Muscle of arm (tissue), 14 donors: ENCODE results near the gene KCTD2. TPM values are rescaled to one million over a fixed set of nuclear protein-coding genes. Genes with fewer than 3 reads are reported as not detected.
"Not testable (repeated sequence)": the region's sequence is repeated elsewhere in the genome, so short reads cannot be mapped to it uniquely, and the experiment has no call there.

ENCODE experiments used
- DNase-seq: peaks from one replicate; pipeline ENCODE4 v3.0.0-alpha.2; 2013
- long read RNA-seq, 11 donors: transcript quantifications; one replicate each; lab custom pipeline, GENCODE V29; 2026
- polyA plus RNA-seq, 12 donors: library from polyadenylated mRNA; unstranded; fragments of 120-200 nt; gene quantifications; one replicate each; pipeline ENCODE4 v1.2.1, GENCODE V29; 2013; ENCODE audit not compliant: insufficient read length in 12 of 12

Gene KCTD2, protein sequence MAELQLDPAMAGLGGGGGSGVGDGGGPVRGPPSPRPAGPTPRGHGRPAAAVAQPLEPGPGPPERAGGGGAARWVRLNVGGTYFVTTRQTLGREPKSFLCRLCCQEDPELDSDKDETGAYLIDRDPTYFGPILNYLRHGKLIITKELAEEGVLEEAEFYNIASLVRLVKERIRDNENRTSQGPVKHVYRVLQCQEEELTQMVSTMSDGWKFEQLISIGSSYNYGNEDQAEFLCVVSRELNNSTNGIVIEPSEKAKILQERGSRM
- polyA plus RNA-seq, result 10 to 100 TPM in 11 of 12 donors, not detected in 1; 10.5 to 23.8 (median 22.4) TPM
- long read RNA-seq, donor 1, partial matches to known transcripts, result 560 of 994 reads
- long read RNA-seq, donor 1, other reads (novel, unspliced or antisense), result 432 of 994 reads
- long read RNA-seq, donor 2, transcript KCTD2-201 (6 exons, 3,635 nt), result major isoform, 5 of 16 reads
- long read RNA-seq, donor 2, partial matches to known transcripts, result 10 of 16 reads
- long read RNA-seq, donor 2, other reads (novel, unspliced or antisense), result 0 of 16 reads
- long read RNA-seq, donor 3, partial matches to known transcripts, result 338 of 343 reads
- long read RNA-seq, donor 3, other reads (novel, unspliced or antisense), result 5 of 343 reads
- long read RNA-seq, donor 4, partial matches to known transcripts, result 148 of 264 reads
- long read RNA-seq, donor 4, other reads (novel, unspliced or antisense), result 116 of 264 reads
- long read RNA-seq, donor 5, transcript KCTD2-201 (6 exons, 3,635 nt), result major isoform, 8 of 956 reads
- long read RNA-seq, donor 5, partial matches to known transcripts, result 394 of 956 reads
- long read RNA-seq, donor 5, other reads (novel, unspliced or antisense), result 554 of 956 reads
- long read RNA-seq, donor 6, partial matches to known transcripts, result 0 of 3 reads
- long read RNA-seq, donor 6, other reads (novel, unspliced or antisense), result 0 of 3 reads
- long read RNA-seq, donor 7, transcript KCTD2-201 (6 exons, 3,635 nt), result major isoform, 5 of 5 reads
- long read RNA-seq, donor 7, partial matches to known transcripts, result 0 of 5 reads
- long read RNA-seq, donor 7, other reads (novel, unspliced or antisense), result 0 of 5 reads
- long read RNA-seq, donor 8, transcript KCTD2-201 (6 exons, 3,635 nt), result major isoform, 8 of 703 reads
- long read RNA-seq, donor 8, partial matches to known transcripts, result 671 of 703 reads
- long read RNA-seq, donor 8, other reads (novel, unspliced or antisense), result 24 of 703 reads
- long read RNA-seq, donor 9, partial matches to known transcripts, result 410 of 425 reads
- long read RNA-seq, donor 9, other reads (novel, unspliced or antisense), result 13 of 425 reads
- long read RNA-seq, donor 10, partial matches to known transcripts, result 0 of 4 reads
- long read RNA-seq, donor 10, other reads (novel, unspliced or antisense), result 0 of 4 reads
- long read RNA-seq, donor 11, partial matches to known transcripts, result 0 of 3 reads
- long read RNA-seq, donor 11, other reads (novel, unspliced or antisense), result 0 of 3 reads

GRCh38 chr17:75046407-75047289 lies at the start of gene KCTD2, which contains the start of gene ATP5PD:
Gene KCTD2 (plus strand): TSS chr17:75047225. CDS start chr17:75047251, 26 bp downstream.
Gene ATP5PD (minus strand): TSS chr17:75046969. CDS start chr17:75042650, 4,319 bp downstream.
- DNase-seq, result peak; percentile 98

GRCh38 chr17:74998783-74999182 lies 48.2 kb upstream of the KCTD2 start:
- no peak for DNase-seq

DNA sequence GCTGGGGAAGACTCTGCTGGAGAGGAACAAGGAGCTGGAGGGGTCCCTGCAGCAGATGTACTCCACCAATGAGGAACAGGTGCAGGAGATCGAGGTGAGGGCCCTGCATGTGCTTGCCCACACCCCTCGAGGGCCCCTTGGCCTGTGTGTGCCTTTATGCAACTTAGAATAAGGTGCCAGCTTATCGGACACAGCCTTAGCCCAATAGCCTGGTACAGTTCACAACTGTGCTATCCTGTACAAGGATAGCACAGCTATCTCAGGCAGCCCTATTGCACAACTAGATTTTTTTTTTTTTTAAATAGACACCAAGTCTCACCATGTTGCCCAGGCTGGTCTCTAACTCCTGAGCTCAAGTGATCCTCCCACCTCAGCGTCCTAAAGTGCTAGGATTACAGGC lies 47.5 kb upstream of the KCTD2 start:
- no peak for DNase-seq

- DNase-seq, result no peak
Observed at GRCh38 chr17:75001915-75002843, 44.8 kb upstream of the KCTD2 start.

DNA sequence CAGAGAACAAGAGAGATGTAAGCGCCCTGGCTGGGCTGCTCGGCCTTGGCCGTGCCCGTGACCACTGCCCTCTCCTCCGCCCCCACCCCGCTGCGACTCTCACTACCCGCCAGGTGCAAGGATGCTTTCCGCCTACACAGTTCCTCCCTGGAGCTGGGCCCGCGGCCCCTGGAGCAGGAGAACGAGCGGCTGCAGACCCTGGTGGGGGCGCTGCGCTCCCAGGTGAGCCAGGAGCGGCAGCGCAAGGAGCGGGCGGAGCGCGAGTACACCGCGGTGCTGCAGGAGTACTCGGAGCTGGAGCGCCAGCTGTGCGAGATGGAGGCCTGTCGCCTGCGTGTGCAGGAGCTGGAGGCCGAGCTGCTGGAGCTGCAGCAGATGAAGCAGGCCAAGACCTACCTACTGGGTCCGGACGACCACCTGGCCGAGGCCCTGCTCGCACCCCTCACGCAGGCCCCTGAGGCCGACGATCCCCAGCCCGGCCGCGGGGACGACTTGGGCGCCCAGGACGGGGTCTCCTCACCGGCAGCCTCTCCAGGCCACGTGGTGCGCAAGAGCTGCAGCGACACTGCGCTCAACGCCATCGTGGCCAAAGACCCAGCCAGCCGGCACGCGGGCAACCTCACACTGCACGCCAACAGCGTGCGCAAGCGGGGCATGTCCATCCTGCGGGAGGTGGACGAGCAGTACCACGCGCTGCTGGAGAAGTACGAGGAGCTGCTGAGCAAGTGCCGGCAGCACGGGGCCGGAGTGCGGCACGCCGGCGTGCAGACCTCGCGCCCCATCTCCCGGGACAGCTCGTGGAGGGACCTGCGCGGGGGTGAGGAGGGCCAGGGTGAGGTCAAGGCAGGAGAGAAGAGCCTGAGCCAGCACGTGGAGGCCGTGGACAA lies 43.7 kb upstream of the KCTD2 start:
- DNase-seq, result no peak

DNA sequence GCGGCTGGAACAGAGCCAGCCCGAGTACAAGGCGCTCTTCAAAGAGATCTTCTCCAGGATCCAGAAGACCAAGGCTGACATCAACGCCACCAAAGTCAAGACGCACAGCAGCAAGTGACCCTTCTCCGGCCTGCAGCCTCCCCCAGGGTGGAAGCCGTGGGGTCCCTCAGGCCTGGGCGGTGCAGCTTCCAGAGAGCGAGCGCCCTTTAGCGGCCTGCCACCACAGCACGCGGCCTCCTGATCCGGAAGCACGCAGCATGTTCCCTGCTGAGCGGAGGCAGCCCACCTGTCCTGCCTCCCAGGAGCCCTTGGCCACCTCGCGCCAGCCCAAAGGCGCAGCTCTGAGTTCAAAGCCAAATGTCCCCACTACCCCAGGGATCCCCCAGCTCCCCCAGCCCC lies 43.1 kb upstream of the KCTD2 start:
- no peak for DNase-seq

DNA sequence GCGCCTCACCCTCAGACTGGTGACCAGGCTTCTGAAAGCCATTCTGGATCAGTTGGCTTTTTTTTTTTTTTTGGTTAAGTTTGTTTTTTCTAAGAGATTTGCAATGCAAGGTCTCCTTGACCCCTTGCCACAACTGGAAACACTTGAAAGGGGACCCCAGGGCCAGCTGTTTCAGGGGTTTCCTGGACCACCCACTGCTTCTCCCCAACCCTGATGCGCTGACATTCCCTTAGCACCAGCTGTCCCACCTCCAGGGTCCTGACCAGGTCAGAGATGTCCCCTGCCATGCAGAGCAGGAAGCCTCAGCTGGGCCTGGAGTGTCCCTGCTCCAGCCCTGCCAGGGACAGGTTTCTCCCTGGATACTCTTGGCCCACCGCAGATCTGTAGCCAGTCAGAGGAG lies 42.7 kb upstream of the KCTD2 start:
- DNase-seq, result no peak

DNA sequence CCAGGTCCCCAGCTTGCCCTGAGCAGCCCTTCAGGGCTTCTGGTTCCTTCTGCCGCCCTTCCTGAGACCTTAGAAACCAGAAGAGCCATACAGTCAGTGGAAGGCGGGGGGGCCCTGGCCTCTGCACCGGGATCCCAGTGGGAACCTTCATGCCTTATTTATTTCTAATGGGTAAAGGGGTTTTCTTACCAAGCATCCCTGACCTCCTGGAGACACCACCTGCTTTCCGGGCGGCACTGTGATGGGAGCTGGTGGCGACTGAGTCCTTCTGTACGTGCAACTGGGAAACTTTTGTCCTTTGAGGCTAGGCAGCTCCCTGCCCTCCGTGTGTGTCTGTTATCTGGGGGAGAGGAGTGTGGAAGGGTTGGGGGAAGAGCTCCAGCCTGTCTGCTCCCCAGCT lies 41.7 kb upstream of the KCTD2 start:
- no peak for DNase-seq

DNA sequence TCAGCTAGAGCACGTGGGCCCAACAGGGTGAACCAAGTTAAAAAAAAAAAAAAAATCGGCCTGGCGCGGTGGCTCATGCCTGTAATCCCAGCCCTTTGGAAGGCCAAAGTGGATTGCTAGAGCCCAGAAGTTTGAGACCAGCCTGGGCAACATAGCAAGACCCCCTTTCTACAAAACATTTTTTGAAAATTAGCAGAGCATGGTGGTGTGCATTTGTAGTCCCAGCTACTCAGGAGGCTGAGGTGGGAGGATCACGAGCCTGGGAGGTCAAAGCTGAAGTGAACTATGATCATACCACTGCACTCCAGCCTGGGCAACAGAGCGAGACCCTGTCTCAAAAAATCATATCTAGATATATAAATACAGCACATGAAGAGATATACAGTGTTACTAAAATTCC lies 40.9 kb upstream of the KCTD2 start:
- DNase-seq, result not testable (repeated sequence)

- DNase-seq, result no peak
Observed at GRCh38 chr17:75006653-75007052, 40.4 kb upstream of the KCTD2 start.

GRCh38 chr17:75008373-75008772 lies 38.7 kb upstream of the KCTD2 start:
- no peak for DNase-seq

- no peak for DNase-seq
Observed at GRCh38 chr17:75009139-75009724, 37.8 kb upstream of the KCTD2 start.

- DNase-seq, result peak; percentile 72
Observed at GRCh38 chr17:75010683-75011400, 36.2 kb upstream of the KCTD2 start.

GRCh38 chr17:75011401-75012095 lies 35.5 kb upstream of the KCTD2 start:
- DNase-seq, result peak; percentile 76

- DNase-seq, result no peak
Observed at GRCh38 chr17:75012096-75012345, 35.0 kb upstream of the KCTD2 start.

DNA sequence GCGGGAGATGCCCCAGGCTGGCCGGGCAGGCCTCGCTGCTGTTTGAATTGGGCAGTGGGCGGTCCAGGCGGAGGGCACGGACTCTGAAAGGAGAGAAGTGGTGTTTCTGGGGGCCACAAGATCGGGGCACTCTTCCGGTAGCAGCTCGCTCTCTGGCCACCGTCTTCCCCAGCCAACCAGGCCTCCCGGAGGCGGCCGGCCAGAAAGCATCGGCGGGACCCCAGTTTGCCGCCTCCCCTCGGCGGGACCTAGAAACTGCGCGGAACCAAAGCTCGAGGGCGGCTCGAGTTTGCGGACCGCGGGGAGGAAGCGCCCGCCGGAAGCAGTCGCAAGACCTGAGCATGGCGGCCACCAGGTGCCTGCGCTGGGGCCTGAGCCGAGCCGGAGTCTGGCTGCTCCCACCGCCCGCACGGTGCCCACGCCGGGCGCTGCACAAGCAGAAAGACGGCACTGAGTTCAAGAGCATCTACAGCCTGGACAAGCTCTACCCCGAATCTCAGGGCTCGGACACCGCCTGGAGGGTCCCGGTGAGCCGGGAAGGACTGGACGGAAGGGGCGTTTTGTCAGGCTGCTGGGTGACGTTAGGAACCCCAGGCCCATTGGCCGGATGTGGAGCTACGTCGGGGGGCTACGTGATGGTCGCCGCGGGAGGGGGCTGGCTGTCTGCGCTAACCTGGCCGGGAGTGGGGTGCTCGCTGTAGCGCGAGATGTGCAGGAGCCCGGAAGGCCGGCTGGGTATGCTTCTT lies 34.5 kb upstream of the KCTD2 start, which contains the start of gene MRPL58:
TSS of gene MRPL58 (plus strand) at position 325 of the 746 bp plus-strand sequence. CDS start at position 342, 17 bp downstream.
- DNase-seq, result peak; percentile 85
